GM19397 (cell line): ENCODE results near the gene BEGAIN.

ENCODE experiments used
- ATAC-seq: cut with Tn5 transposase; IDR thresholded peaks from one replicate; pipeline ENCODE4 v1.9.1; 2021; ENCODE audit warnings: mild to moderate bottlenecking, moderate library complexity; ENCODE audit not compliant: unreplicated experiment

BEGAIN gene

GRCh38 chr14:100602621-100603230, 15.5 kb upstream of the BEGAIN start:
- ATAC-seq = no peak

GRCh38 chr14:100601914-100602313, 14.7 kb upstream of the BEGAIN start:
- ATAC-seq = no peak

- no peak for ATAC-seq
Observed at GRCh38 chr14:100601064-100601463, 13.8 kb upstream of the BEGAIN start.

GRCh38 chr14:100599981-100600380, 12.8 kb upstream of the BEGAIN start:
- ATAC-seq = no peak

GRCh38 chr14:100594625-100594951, 7.4 kb upstream of the BEGAIN start:
- ATAC-seq = no peak

GRCh38 chr14:100593751-100594624, 6.8 kb upstream of the BEGAIN start:
- ATAC-seq = no peak

- ATAC-seq = no peak
Observed at GRCh38 chr14:100592972-100593371, 5.8 kb upstream of the BEGAIN start.

- ATAC-seq = no peak
Observed at GRCh38 chr14:100592461-100592891, 5.3 kb upstream of the BEGAIN start.

- no peak for ATAC-seq
Observed at GRCh38 chr14:100591453-100592371, 4.5 kb upstream of the BEGAIN start.

GRCh38 chr14:100590726-100591452, 3.7 kb upstream of the BEGAIN start:
- ATAC-seq = no peak

GRCh38 chr14:100589760-100590469, 2.7 kb upstream of the BEGAIN start:
- ATAC-seq = no peak

GRCh38 chr14:100589071-100589759, 2.0 kb upstream of the BEGAIN start:
- ATAC-seq = no peak

- no peak for ATAC-seq
Observed at GRCh38 chr14:100588671-100589070, 1.5 kb upstream of the BEGAIN start.

GRCh38 chr14:100587763-100588411, 670 bp upstream of the BEGAIN start:
- ATAC-seq = no peak

GRCh38 chr14:100586403-100587085, 673 bp downstream of the BEGAIN start:
- ATAC-seq = no peak

GRCh38 chr14:100586153-100586402, 1.1 kb downstream of the BEGAIN start:
- no peak for ATAC-seq

- ATAC-seq = no peak
Observed at GRCh38 chr14:100585448-100586152, 1.6 kb downstream of the BEGAIN start.
